Measurements from ENCODE around the gene CATSPERZ.

DNA sequence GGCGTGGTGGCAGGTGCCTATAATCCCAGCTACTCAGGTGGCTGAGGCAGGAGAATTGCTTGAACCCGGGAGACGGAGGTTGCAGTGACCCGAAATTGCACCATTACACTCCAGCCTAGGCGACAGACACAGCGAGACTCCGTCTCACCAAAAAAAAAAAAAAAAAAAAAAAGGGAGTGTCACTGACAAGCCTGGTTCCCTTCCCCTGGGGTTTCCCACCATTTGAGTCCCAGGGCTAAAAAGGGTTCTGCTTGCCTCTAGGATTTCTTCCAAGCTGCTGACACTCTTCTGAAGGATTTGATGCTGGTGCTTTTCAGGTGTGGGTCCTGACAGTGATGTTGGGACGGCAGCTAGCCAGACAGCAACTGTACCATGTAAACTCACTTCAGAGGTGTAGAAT, 38.6 kb downstream of the CATSPERZ start:
- TF ChIP-seq, protein P1, sequence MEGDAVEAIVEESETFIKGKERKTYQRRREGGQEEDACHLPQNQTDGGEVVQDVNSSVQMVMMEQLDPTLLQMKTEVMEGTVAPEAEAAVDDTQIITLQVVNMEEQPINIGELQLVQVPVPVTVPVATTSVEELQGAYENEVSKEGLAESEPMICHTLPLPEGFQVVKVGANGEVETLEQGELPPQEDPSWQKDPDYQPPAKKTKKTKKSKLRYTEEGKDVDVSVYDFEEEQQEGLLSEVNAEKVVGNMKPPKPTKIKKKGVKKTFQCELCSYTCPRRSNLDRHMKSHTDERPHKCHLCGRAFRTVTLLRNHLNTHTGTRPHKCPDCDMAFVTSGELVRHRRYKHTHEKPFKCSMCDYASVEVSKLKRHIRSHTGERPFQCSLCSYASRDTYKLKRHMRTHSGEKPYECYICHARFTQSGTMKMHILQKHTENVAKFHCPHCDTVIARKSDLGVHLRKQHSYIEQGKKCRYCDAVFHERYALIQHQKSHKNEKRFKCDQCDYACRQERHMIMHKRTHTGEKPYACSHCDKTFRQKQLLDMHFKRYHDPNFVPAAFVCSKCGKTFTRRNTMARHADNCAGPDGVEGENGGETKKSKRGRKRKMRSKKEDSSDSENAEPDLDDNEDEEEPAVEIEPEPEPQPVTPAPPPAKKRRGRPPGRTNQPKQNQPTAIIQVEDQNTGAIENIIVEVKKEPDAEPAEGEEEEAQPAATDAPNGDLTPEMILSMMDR (IDR thresholded peaks at IDR 0.05), result no peak
- TF ChIP-seq ZFX (IDR thresholded peaks at IDR 0.05; ENCODE audit: borderline replicate concordance), result no peak

Data from 22Rv1 (cell line).